HG03565 (cell line): ENCODE measurements around the gene IFRD2.
"Not testable (repeated sequence)": the region's sequence is repeated elsewhere in the genome, so short reads cannot be mapped to it uniquely, and the experiment has no call there.

Experiments used
- ATAC-seq: cut with Tn5 transposase; IDR thresholded peaks from one replicate; pipeline ENCODE4 v1.9.1; 2021; ENCODE audit warnings: mild to moderate bottlenecking, moderate library complexity; ENCODE audit not compliant: unreplicated experiment

IFRD2 gene

DNA sequence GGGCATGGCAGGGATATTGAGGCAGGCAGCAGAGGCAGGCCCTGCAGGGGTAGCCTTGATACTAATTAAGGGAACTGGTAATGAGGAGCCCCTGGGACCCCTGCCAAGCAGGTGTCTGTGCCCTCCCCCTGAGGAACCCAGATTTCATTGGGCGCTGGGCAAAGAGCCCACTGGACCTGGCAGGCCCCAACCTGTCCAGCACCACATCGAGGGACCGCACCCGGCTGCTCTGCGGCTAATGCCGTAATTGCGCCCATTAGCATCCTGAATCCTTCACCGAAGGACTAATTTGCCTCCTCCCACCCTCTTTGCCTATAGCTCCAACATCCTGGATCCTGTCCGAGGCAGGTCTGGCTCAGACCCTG is 37.0 kb downstream of the IFRD2 start:
- ATAC-seq = no peak

DNA sequence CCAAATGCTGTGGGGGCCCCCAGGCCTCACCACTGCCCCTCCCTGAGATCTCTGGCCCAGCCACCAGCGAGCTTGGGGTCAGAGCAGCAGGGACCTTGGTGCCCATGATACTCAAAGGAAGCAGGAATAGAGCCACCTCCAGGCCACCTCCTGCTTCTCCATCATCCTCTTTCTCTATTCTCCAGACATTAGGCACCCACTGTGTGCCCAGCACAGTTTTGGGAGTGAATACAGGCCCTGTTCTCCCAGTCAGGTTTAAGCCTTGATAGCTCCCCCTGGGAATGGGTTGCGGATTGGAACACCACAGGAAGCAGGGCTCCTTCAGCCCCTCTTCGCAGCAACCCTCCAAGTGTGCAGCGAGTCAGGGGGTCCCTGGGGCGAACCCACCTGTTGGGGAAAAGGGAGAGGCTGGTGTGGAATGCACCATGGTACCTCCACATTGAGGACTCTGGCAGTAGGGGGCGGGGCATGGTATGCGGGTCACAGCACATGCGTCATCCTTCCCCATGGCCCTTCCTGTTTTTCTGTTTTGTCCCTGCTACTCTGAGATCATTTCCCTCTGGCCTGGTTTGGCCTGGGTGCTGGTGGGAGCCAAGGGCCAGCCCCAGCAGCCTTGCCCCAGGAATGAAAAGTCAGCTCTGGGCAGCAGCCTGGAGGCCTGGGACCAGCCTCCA is 37.5 kb downstream of the IFRD2 start:
- no peak for ATAC-seq

DNA sequence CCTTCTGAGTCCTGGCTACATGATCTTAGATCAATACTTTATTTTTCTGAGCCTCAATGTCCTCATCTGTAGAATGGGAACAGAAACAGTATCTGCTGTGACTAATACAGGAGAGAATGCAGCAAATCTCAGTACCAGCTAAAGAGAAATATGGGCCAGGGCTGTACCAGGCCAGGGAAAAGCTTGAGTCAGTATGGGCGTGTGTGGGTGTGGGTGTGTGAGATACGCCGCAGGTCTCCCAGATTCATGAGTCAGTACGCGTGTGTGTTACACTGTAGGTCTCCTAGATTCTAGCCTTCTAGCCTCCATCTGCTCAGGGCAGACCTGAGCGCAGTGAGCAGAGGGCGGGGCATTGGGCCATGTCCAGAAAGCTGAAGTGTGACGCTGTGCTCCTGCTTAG is 41.0 kb downstream of the IFRD2 start:
- no peak for ATAC-seq

DNA sequence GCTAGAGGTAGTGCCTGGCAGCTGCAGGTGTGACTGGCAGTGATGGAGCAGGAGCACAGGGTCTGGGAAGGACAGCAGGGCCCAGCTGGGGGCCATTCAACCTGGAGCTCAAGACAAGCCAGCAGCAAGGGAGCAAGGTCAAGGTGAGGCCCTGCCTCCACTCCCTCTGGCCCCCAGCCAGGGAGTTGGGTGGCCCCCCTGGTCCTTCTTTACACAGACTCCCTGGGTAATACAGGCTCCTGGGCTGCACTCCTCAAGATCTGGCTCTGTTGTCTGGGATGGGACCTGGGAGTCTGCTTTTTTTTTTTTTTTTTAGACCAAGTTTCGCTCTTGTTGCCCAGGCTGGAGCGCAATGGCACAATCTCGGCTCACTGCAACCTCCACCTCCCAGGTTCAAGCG is 41.7 kb downstream of the IFRD2 start:
- ATAC-seq = no peak

DNA sequence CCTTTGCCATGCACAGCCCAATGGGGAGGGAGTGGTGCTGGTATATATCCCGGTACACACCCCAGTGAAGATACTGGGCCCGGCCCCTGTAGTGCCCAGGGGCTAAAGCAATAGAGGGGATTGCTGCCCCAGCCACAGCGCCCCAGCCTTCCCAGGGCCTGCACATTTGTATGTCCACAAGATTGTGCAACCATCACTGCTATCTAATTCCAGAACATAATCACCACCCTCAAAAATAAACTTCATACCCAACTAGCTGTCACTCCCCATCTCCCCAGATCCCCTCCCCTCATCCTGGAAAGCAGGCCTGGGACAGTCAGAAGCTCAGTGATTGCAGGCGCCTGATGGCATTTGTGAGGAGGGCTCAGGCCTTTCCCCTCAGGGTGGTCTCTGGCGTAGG is 42.8 kb downstream of the IFRD2 start:
- ATAC-seq = no peak

DNA sequence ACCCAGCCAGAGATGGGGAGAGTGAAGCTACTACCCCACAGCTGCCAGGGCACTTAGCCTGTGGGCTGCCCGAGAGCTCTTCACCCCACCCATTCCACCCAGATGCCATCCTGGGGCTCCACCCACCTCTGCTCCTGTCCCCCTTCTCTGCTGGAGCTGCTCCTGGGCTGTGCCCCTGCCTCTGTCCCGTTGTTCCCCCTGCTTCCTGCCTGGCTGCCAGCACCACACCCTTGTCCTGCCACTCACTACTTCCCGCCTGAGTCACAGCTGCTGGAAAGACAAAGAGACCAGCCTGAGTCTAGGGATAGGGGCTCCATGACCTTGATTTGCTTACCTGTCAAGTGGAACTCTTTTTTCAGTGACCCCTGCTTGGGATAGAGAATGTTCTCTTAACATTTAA is 43.8 kb downstream of the IFRD2 start:
- ATAC-seq = no peak

DNA sequence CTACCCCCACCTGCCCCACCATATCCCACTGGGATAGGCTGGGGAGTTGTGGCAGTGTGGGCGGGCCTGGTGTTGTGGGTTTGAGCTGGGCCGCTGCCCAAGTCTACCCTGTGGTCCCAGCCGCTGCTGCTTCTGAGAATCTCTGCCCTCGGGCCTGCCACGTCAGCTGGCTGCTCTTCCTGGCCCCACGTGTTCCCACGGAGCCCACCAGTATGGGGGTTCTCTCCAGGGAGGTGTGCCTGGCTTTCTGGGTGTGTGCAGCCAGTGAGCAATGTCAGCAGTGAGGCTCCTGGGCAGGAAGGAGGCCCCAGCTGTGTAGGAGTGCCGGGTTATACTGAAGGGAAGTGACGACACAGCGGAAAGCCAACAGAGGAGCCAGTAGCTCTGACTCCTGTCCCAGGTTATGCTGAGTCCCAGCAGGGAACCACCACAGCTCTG is 45.7 kb downstream of the IFRD2 start:
- ATAC-seq = no peak

DNA sequence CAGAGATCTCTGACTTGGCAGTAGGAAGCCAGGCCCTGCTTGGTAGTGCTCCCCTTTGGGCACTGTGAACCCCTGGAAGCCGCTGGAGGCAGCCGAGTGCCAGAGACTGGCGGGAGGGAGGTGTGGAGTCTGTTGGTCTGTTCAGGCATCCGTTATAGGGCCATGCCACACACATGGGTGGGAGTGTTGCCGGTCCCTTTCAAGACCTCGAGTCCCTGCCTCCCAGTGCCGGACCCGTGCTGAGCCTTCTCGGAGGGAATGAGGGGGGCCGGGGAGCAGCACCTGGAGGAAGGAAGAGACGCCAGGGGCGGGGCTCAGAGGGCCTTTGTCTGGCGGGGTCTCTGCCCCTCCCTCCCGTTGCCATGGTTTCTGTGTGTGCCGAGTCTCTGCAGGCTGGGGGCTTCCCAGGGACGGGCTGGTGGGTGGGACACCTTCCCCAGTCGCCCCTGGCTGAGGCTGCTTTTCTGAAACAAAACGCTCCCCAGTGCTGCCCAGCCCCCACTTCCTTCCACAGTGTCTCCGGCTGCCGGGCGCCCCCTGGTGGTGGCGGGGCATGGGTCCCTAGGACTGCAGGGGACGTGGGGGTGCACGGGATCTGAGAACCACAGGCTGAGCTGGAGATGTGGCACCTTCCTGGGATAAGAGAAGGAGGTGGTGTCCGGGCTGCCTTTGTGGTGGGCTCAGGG is 46.3 kb downstream of the IFRD2 start:
- ATAC-seq = no peak

DNA sequence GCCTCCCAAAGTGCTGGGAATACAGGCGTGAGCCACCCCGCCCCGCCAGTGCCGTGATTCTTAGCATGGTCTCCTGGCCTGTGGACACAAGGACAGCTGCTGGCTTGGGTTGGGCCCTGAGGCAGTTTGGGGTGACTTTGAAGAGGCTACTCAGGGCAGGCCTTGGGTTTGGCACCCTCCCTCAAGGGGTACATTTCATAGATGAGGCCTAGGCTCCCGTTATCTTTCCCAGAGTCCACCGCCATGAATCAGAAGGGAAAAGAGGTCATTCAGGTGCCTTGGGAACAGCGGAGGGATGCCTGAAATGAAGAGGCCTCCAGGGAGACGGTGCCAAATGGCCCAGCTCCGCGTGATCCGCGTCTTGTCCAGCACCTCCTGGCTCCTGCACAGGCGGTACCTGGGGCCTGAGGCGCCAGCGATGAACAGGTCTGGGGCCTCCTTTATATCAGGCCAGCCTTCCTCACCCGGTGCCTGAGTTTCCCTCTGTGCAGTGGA is 46.9 kb downstream of the IFRD2 start:
- no peak for ATAC-seq

DNA sequence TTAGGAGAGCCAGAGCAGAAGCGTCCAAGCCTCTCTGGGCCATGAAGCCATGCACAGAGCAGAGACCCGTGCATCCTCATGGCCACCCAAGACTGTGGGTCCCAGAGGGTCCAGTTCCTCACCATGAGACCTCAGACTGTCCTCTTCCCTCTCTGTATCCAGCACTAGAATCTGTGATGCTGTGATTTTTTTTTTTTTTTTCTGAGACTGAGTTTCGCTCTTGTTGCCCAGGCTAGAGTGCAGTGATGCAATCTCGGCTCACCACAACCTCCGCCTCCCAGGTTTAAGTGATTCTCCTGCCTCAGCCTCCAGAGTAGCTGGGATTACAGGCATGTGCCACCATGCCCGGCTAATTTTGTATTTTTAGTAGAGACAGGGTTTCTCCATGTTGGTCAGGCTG is 47.4 kb downstream of the IFRD2 start:
- not testable (repeated sequence) for ATAC-seq

DNA sequence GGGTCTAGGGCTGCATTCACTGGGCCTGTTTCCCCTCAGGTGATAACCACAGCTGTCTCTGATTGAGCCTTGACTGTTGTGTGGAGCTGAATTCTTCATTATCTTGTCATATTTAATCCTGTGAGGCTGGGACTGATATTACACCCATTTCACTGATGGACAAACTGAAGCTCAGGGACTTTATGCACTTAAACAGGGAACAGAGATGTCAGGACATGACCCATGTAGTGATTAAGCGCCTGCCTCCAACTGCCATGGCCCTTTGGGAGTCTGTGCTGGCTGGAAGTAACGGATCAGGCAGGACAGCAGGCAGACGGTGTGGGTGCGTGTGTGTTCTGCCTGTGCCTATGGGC is 48.7 kb downstream of the IFRD2 start:
- ATAC-seq = no peak

DNA sequence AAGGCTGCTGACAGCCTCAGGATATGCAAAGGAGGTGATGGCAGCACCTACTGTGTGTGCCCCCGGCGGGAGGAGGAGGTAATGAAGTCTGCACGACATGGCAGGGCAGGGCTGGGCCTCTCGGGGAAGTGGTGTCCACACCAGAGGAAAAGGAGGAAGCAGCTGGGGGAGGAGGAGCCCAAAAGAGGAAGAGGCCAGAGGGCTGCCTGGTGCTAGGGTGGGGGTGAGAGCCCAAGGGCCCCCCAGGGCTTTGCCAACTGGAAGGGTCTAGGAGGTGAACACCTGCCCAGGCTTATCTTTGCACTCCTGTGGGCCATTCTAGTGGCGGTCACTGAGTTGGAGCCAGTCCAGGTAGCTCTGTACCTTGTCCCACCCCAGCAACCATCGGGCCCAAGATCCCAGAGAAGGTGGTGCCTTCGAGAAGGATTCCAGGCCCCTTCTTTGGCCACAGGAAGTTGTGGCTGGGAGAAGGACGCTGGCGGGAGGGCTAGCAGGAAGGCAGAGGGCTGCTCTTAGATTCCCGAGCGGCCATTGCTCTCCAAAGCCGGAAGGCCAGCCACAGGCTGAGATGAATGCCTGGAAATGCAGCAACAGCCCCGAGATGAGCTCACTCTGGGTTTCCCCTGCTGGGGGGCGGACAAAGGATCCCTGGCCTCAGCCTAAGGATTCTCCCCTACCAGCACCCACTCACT is 49.2 kb downstream of the IFRD2 start:
- ATAC-seq = no peak

DNA sequence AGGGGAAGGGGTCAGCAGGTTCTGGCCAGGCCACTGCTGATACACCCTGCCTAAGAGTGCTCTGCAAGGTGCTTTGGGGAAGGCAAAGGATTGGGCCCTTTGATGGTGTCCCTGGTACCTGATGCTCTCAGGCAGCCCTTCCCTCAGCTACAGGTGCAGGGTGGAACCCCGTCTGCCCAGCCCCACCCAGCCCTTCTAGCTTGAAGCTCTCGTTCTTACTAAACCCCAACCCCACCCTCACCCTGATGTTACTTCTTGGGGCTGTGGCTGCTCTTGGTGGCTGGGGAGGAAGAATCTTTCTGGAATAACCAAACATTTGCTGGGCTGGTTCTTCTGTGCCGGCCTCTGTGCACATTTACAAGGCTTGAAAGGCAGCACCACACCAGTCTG is 49.9 kb downstream of the IFRD2 start:
- no peak for ATAC-seq

DNA sequence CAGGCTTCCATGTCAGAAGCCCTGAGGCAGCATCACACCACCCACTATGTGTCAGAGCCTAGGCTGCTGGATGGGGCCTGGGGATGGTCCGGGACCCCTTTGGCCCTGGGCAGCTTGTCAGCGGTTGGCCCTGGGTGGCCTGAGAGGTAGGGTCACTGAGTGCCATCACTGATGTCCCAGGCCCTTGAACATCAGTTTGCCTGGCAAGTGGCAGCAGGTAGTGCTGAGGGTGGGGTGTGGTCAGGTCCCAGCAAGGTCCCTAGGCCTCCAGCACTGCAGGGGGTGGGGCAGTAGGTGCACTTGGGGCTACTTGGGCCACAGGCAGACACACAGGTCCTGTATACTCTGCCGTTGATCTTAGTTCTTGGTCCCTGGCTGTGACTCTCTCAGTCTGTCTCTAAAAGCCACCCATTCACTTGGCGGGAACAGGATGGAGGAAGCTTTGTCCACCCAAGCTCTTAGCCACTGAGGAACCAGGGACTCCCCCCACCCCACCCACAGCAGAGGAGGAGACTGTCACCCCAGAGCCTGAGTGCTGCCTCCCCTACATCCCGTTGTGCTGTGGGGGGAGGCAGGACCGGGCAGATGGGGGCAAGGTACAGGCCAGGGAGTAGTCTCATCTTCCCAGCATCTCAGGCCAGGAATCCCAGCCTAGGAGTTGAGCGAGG is 50.4 kb downstream of the IFRD2 start:
- no peak for ATAC-seq

DNA sequence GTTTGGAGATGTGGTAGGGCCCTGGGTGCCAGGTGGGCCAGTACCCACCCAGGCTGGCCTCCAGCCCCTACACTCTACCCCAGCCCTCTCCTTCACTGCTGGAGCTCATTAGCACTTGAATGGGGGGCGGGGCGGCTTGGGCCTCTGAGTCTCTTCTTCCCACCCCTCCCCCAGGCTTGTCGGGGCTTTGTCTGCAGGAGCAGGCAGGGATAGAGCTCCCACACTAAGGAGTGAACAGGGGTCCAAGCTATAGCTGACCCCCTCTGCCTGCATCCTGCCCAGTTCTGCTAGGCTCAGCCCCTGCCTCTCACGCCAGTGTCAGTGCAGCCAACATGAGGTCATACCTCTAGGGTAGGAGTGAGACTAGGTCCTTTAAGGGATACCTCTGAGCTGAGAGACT is 51.1 kb downstream of the IFRD2 start:
- ATAC-seq = no peak

DNA sequence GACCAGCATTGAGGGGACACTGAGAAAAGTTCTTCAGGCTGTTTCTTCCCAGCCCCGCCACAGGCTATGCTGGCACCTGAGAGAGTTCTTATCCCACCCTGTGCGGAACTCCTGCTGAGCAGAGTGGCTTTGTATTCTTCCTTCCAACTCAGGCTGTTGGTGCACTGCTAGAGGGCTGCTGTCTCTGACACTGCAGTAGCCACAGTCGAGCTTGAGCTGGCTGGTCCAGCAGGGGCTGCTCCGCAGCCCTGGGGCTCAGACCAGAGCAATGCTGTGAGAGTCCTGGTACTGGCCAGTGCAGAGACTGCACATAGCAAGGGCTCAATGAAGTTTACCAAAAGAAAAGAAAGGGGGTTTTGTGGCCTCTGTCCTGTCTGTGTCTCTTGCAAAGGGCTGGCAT is 52.6 kb downstream of the IFRD2 start:
- ATAC-seq = no peak

DNA sequence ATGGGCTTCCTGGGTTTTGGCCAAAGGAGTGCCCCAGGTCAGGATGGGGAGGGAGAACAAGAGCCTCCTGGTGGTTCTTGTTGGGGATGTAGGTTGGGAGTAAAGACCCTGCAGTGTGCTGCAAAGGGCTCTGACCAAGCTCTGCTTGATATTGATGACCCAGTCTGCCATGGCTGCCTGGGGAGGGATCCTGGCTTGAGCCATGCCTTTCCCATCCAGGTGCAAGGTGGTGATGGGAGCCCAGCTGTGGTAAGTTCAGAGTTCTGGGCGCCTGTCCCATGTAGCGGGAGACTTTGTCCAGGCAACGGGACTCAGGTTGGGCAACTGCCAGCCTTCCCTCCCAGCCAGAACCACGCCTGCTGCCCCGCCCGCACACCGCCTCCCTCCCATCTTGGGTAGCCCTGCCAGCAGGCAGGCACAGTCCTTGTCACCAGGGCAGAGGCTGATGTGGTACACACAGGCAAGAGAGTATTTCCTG is 53.6 kb downstream of the IFRD2 start:
- ATAC-seq = no peak

DNA sequence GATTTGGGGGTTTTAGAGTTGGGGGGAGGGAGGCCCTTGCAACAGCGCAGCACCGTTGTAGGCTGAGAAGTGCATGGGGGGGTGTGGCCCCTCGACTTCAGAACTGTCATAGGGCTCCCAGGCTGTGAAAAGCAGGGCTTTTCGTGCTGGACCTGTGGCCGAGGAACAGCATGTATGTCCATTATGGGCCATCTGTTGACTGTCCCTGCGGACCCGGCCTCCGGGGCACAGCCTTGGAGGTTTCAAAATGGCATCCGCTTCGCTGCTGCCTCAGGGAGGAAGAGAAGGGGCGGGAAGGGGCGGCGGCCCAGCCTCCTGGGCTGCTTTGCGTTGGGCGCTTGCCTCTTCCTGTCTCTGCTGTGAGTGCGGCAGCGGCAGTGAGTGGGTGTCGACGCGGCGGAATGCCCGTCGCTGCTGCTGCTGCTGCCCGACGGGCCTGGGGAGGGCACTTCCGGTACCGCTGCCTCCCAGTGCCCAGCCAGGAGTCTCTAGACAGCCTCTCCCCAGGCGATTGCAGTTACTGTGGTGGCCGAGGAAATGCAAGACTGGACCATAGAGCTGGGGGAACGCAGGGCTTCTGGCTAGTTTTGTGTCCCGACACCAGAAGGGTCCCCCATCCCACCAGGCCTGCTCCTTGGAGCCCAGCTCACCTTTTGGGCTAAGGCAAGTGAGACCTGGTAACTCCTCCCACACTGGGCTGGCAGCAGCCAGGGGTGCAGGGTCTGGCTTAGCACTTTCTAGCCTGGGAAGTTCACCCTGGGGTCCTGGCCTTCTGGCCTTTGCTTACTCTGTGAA is 54.3 kb downstream of the IFRD2 start:
- peak; percentile 28 for ATAC-seq
